Endothelial cell of umbilical vein (primary cell): ENCODE measurements around the gene NBEA. TPM values are rescaled to one million over a fixed set of nuclear protein-coding genes. Genes with fewer than 3 reads are reported as not detected.

Source experiments
- BruUV-seq: library from RNA; stranded (reverse); fragments of 400-500 nt; replicated peaks from 2 replicates; lab custom pipeline; 2021; lab: Mats Ljungman, UMichigan
- CTCF ChIA-PET: fragments of 300-600, 350-600 bp; sonication (Branson Sonifier 250); formaldehyde crosslinking; loops from one replicate; lab custom pipeline; 2021; ENCODE audit warnings: antibody characterized with exemption, inconsistent platforms; lab: Charles Lee
- POLR2A ChIA-PET: fragments of 300-600, 350-600 bp; sonication (Branson Sonifier 250); formaldehyde crosslinking; loops from one replicate; lab custom pipeline; 2021; ENCODE audit warnings: antibody characterized with exemption, inconsistent platforms; lab: Charles Lee
- DNase-seq: peaks from one replicate; pipeline ENCODE4 v3.0.0-alpha.2; 2011; ENCODE audit warnings: low read depth, low spot score
- FAIRE-seq: peaks from 2 replicates; lab custom pipeline; 2011; peaks lifted over from hg19 to GRCh38; lab: Jason Lieb, UNC
- H2AFZ ChIP-seq: 2 replicates; pipeline ENCODE4 v1.6.0; 2012; ENCODE audit warnings: low read depth, low read length, control low read depth, inconsistent platforms
- H3K27ac ChIP-seq: 2 replicates; pipeline ENCODE4 v1.5.1; 2011; ENCODE audit warnings: low read depth, mild to moderate bottlenecking, control low read depth, low read length, moderate library complexity; ENCODE audit not compliant: insufficient read depth
- H3K27me3 ChIP-seq, 2 experiments: 2 replicates each; pipeline versions ENCODE4 v1.6.0 to v1.6.1; 2011; ENCODE audit warnings: low read length in 2 of 2, mixed read lengths in 1 of 2; ENCODE audit not compliant: control insufficient read depth in 2 of 2, insufficient read depth in 2 of 2
- H3K36me3 ChIP-seq, 2 experiments: 2 replicates in 1 of 2; 3 replicates in 1 of 2; pipeline ENCODE4 v1.5.1; 2011; ENCODE audit warnings: low read length in 2 of 2, mild to moderate bottlenecking in 1 of 2, moderate library complexity in 1 of 2; ENCODE audit not compliant: control insufficient read depth in 2 of 2, insufficient read depth in 2 of 2; ENCODE audit errors: extremely low read depth in 1 of 2
- H3K4me1 ChIP-seq: 3 replicates; pipeline ENCODE4 v1.5.1; 2011; ENCODE audit warnings: mild to moderate bottlenecking, low read length; ENCODE audit not compliant: control insufficient read depth, insufficient read depth; ENCODE audit errors: extremely low read depth
- H3K4me2 ChIP-seq: 2 replicates; pipeline ENCODE4 v1.6.1; 2011; ENCODE audit warnings: low read length, control low read depth, mixed read lengths; ENCODE audit not compliant: insufficient read depth
- H3K4me3 ChIP-seq, 3 experiments: fragments of 200-600 bp in 1 of 3; sonication (generic), shearing (Covaris generic) in 1 of 3; replicated peaks in 1 of 3; 2 replicates each; pipeline ENCODE4 v1.5.1; 2011 to 2016; ENCODE audit warnings: control low read depth in 3 of 3, low read length in 3 of 3, mild to moderate bottlenecking in 2 of 3, inconsistent platforms in 1 of 3, low read depth in 1 of 3, moderate library complexity in 1 of 3; ENCODE audit not compliant: insufficient read depth in 1 of 3
- H3K79me2 ChIP-seq: 2 replicates; pipeline ENCODE4 v1.6.0; 2012; ENCODE audit warnings: low read length, inconsistent platforms; ENCODE audit not compliant: control insufficient read depth, insufficient read depth
- H3K9ac ChIP-seq: replicated peaks from 2 replicates; pipeline ENCODE3; 2011; ENCODE audit warnings: low read length, control low read depth; ENCODE audit not compliant: insufficient read depth; ENCODE audit errors: extremely low read depth
- H3K9me1 ChIP-seq: replicated peaks from 3 replicates; pipeline ENCODE4 v1.6.0; 2011; ENCODE audit warnings: mild to moderate bottlenecking, low read length; ENCODE audit not compliant: control insufficient read depth, insufficient read depth; ENCODE audit errors: extremely low read depth
- H3K9me3 ChIP-seq: replicated peaks from 2 replicates; pipeline ENCODE4 v1.5.1; 2012; ENCODE audit warnings: low read length, inconsistent platforms; ENCODE audit not compliant: control insufficient read depth, insufficient read depth
- H4K20me1 ChIP-seq: replicated peaks from 2 replicates; pipeline ENCODE3; 2011; ENCODE audit warnings: mild to moderate bottlenecking, low read length; ENCODE audit not compliant: control insufficient read depth, insufficient read depth; ENCODE audit errors: extremely low read depth
- CTCF ChIP-seq, 2 donors: IDR thresholded peaks; 1 replicate in 1 of 2; 2 replicates in 1 of 2; pipeline ENCODE4 v1.5.1; 2011; ENCODE audit warnings: low read length in 2 of 2, mild to moderate bottlenecking in 2 of 2, moderate library complexity in 2 of 2, control low read depth in 1 of 2, inconsistent platforms in 1 of 2, low read depth in 1 of 2; ENCODE audit not compliant: insufficient read depth in 1 of 2; ENCODE audit errors: extremely low read depth in 1 of 2
- EZH2 ChIP-seq: IDR thresholded peaks from 2 replicates; pipeline ENCODE4 v1.6.1; 2012; ENCODE audit warnings: borderline replicate concordance, low read depth, mild to moderate bottlenecking, moderate library complexity, low read length, inconsistent platforms; ENCODE audit not compliant: severe bottlenecking
- FOS ChIP-seq: IDR thresholded peaks from 2 replicates; pipeline ENCODE4 v1.6.1; 2011; ENCODE audit warnings: mild to moderate bottlenecking, low read length, moderate library complexity, borderline replicate concordance; ENCODE audit not compliant: insufficient read depth
- GATA2 ChIP-seq: IDR thresholded peaks from 2 replicates; pipeline ENCODE4 v1.7.0; 2011; ENCODE audit warnings: low read depth, mild to moderate bottlenecking, moderate library complexity, mixed read lengths, low read length; ENCODE audit not compliant: insufficient read length, insufficient read depth
- JUN ChIP-seq: IDR thresholded peaks from 2 replicates; pipeline ENCODE4 v1.6.1; 2011; ENCODE audit warnings: borderline replicate concordance, low read depth; ENCODE audit not compliant: insufficient read length, insufficient read depth
- MAX ChIP-seq: IDR thresholded peaks from 2 replicates; pipeline ENCODE4 v1.6.1; 2011; ENCODE audit not compliant: insufficient read depth, insufficient read length
- MYC ChIP-seq: IDR thresholded peaks from one replicate; pipeline ENCODE4 v1.6.1; 2011; ENCODE audit warnings: mild to moderate bottlenecking, low read depth, low read length
- POLR2A ChIP-seq: IDR thresholded peaks from 2 replicates; pipeline ENCODE4 v1.6.1; 2012; ENCODE audit warnings: low read depth, mild to moderate bottlenecking, control low read depth, low read length
- POLR2AphosphoS5 ChIP-seq: IDR thresholded peaks from 2 replicates; pipeline ENCODE4 v1.6.1; 2012; ENCODE audit warnings: low read depth, mild to moderate bottlenecking, control low read depth, low read length, moderate library complexity; ENCODE audit not compliant: insufficient read depth
- dilution Hi-C: fragments of 300-500 bp; cut with MboI; formaldehyde crosslinking; loops from one replicate; pipeline ENCODE4 v1.15.0; 2019; ENCODE audit warnings: low sequenced_read_pairs; ENCODE audit not compliant: extremely low pct_ligation_motif_present
- intact Hi-C: fragments of 100-400 bp; cut with micrococcal nuclease; formaldehyde crosslinking; loops from one replicate; pipeline ENCODE4 v1.10.0; 2022
- polyA plus RNA-seq, 4 experiments: library from polyadenylated mRNA; depleted of rRNA in 3 of 4; stranded (reverse) in 3 of 4; unstranded in 1 of 4; fragments of >200 nt; gene quantifications; 2 replicates each; pipeline versions ENCODE4 v1.2.1 to v1.2.3, GENCODE V29; 2011 to 2012; ENCODE audit warnings: missing spikeins in 1 of 4
- total RNA-seq: library from RNA; stranded (reverse); gene quantifications from 2 replicates; pipeline ENCODE4 v1.2.3, GENCODE V29; 2021

The NBEA gene
- total and polyA plus RNA-seq, 2 donors (not counting 3 experiments of a cell fraction or from before 2014, with no cell fraction given), result 3.0 to 4.8 TPM

- DNase-seq (no peak), FAIRE-seq (no peak)
- Histone ChIP-seq H3K9ac (no peak overlapping the region), H3K9me3 (no peaks in the 10 kb centered on the region), H3K4me1 (no peaks in the 10 kb centered on the region), H2AFZ (no peak overlapping the region), H3K27me3 (peaks cover 2 to 3% of the 10 kb centered on the region in 2 experiments), H3K4me3 (no peak overlapping the region), H3K9me1 (no peaks in the 10 kb centered on the region), H3K36me3 (no peaks in the 10 kb centered on the region), H3K4me2 (no peak overlapping the region), H3K27ac (no peak overlapping the region), H3K79me2 (no peaks in the 10 kb centered on the region), H4K20me1 (no peaks in the 10 kb centered on the region)
- no TSS peak for BruUV-seq
- dilution Hi-C loops (no loop called here), intact Hi-C loops (no loop called here)
- ChIA-PET POLR2A (no interaction called here), CTCF (no interaction called here)
- TF ChIP-seq MYC (no peak), EZH2 (no peak), FOS (no peak), JUN (no peak), POLR2A (no peak), CTCF (IDR thresholded peaks at IDR 0.05; ENCODE audit: extremely low read depth in 1 of 2, insufficient read depth in 1 of 2, low read depth in 1 of 2, low read length in 2 of 2) (no peak), POLR2AphosphoS5 (no peak), GATA2 (no peak), MAX (no peak)
Measured at GRCh38 chr13:35693134-35693784, 751.2 kb downstream of the NBEA start.
